ENCODE data around the gene CHAD. TPM values are rescaled to one million over a fixed set of nuclear protein-coding genes. Genes with fewer than 3 reads are reported as not detected.

CHAD gene
- total and polyA plus RNA-seq, 2 of the 13 experiments (the other 11 are each of a cell fraction or from before 2014, with no cell fraction given) = 1.4 TPM; not detected in 1

- TF ChIP-seq THAP9 (CRISPR knock-in tag; IDR thresholded peaks at IDR 0.05; ENCODE audit: borderline replicate concordance) = 0 out of 2 replicates have a peak, but pooled peaks have one; percentile 22
- peak; percentile 75; the same call in 1 of the 2 replicates for TF ChIP-seq ZNF281 (CRISPR knock-in tag; IDR thresholded peaks at IDR 0.05; ENCODE audit: borderline replicate concordance)
- TF ChIP-seq MED13 (CRISPR knock-in tag; IDR thresholded peaks at IDR 0.05) = peak; percentile 87; the same call in 1 of the 2 replicates
- TF ChIP-seq HNF1A (IDR thresholded peaks at IDR 0.05; ENCODE audit: low read depth) = peak; percentile 67; the same call in 1 of the 2 replicates
- TF ChIP-seq HNF1A (CRISPR knock-in tag; IDR thresholded peaks at IDR 0.05; ENCODE audit: borderline replicate concordance) = peak; percentile 86; the same call in 1 of the 2 replicates
- 0 out of 2 replicates have a peak, but pooled peaks have one; percentile 26 for TF ChIP-seq TSC22D2 (CRISPR knock-in tag; IDR thresholded peaks at IDR 0.05; ENCODE audit: borderline replicate concordance)
- TF ChIP-seq ZZZ3 (CRISPR knock-in tag; IDR thresholded peaks at IDR 0.05; ENCODE audit: borderline replicate concordance) = peak; percentile 77; the same call in 1 of the 2 replicates
- no peak for TF ChIP-seq ELK4 (CRISPR knock-in tag; IDR thresholded peaks at IDR 0.05; ENCODE audit: borderline replicate concordance)
- peak; percentile 23; the same call in 1 of the 2 replicates for TF ChIP-seq KDM5A (IDR thresholded peaks at IDR 0.05; ENCODE audit: borderline replicate concordance, low read length)
- no peak for TF ChIP-seq ZNF619 (CRISPR knock-in tag; IDR thresholded peaks at IDR 0.05)
- peak; percentile 90 for TF ChIP-seq ZMYM4 (CRISPR knock-in tag; IDR thresholded peaks at IDR 0.05)
- peak; percentile 98 for TF ChIP-seq ZNF331 (CRISPR knock-in tag; IDR thresholded peaks at IDR 0.05)
- TF ChIP-seq ZNF451 (CRISPR knock-in tag; IDR thresholded peaks at IDR 0.05) = 0 out of 2 replicates have a peak, but pooled peaks have one; percentile 54
- peak; percentile 61; the same call in 1 of the 2 replicates for TF ChIP-seq ZNF264 (CRISPR knock-in tag; IDR thresholded peaks at IDR 0.05)
- TF ChIP-seq ZBTB1 (CRISPR knock-in tag; IDR thresholded peaks at IDR 0.05; ENCODE audit: borderline replicate concordance) = no peak
Measured at GRCh38 chr17:50428831-50429424, 39.8 kb downstream of the CHAD start (continued).
